Neural cell (in vitro differentiated cells): ENCODE measurements around the gene LMOD2. TPM values are rescaled to one million over a fixed set of nuclear protein-coding genes. Genes with fewer than 3 reads are reported as not detected.

Experiments used
- H2AFZ ChIP-seq: fragments of 200-600, 300-800 bp; sonication (generic), shearing (Covaris generic); 2 replicates; pipeline ENCODE4 v1.6.0; 2014; ENCODE audit warnings: low read depth, mild to moderate bottlenecking, antibody characterized with exemption, low read length, moderate library complexity
- H3F3A ChIP-seq: fragments of 200-600 bp; shearing (Covaris generic); 2 replicates; pipeline ENCODE4 v1.6.1; 2016; ENCODE audit warnings: mild to moderate bottlenecking, moderate library complexity, mixed read lengths, antibody characterized with exemption, low read length; ENCODE audit not compliant: insufficient read depth, poor library complexity, severe bottlenecking
- H3K27ac ChIP-seq: fragments of 200-600, 300-800 bp; sonication (generic), shearing (Covaris generic); 2 replicates; pipeline ENCODE4 v1.5.1; 2014; ENCODE audit warnings: mild to moderate bottlenecking, low read length, moderate library complexity
- H3K27me3 ChIP-seq: fragments of 300-800, 200-600 bp; sonication (generic), shearing (Covaris generic); 2 replicates; pipeline ENCODE4 v1.6.0; 2014; ENCODE audit warnings: mild to moderate bottlenecking, low read depth, low read length, moderate library complexity; ENCODE audit not compliant: insufficient read depth
- H3K36me3 ChIP-seq: fragments of 300-800, 200-600 bp; sonication (generic), shearing (Covaris generic); 2 replicates; pipeline ENCODE4 v1.5.1; 2014; ENCODE audit warnings: mild to moderate bottlenecking, antibody characterized with exemption, low read length, moderate library complexity; ENCODE audit not compliant: insufficient read depth
- H3K4me2 ChIP-seq: fragments of 300-800, 200-600 bp; sonication (generic), shearing (Covaris generic); 2 replicates; pipeline ENCODE4 v1.6.0; 2014; ENCODE audit warnings: mild to moderate bottlenecking, low read length
- H3K4me3 ChIP-seq: fragments of 300-800, 200-600 bp; sonication (generic), shearing (Covaris generic); 2 replicates; pipeline ENCODE4 v1.5.1; 2014; ENCODE audit warnings: mild to moderate bottlenecking, low read length, moderate library complexity
- H3K79me2 ChIP-seq: fragments of 200-600 bp; shearing (Covaris generic); replicated peaks from 2 replicates; pipeline ENCODE4 v1.6.0; 2014; ENCODE audit warnings: mild to moderate bottlenecking, low read length, moderate library complexity; ENCODE audit not compliant: insufficient read depth
- H3K9ac ChIP-seq: fragments of 300-800, 200-600 bp; sonication (generic), shearing (Covaris generic); 2 replicates; pipeline ENCODE4 v1.6.1; 2016; ENCODE audit warnings: mild to moderate bottlenecking, low read length, mixed read lengths
- H3K9me2 ChIP-seq: fragments of 200-600 bp; shearing (Covaris generic); 2 replicates; pipeline ENCODE4 v1.6.1; 2016; ENCODE audit warnings: mild to moderate bottlenecking, low read length, mixed read lengths; ENCODE audit not compliant: insufficient read depth
- H3K9me3 ChIP-seq: fragments of 200-600, 300-800 bp; sonication (generic), shearing (Covaris generic); 2 replicates; pipeline ENCODE4 v1.6.1; 2016; ENCODE audit warnings: mild to moderate bottlenecking, mixed run types, low read length, moderate library complexity, mixed read lengths
- H4K20me1 ChIP-seq: fragments of 200-600 bp; shearing (Covaris generic); 2 replicates; pipeline ENCODE4 v1.6.1; 2016; ENCODE audit warnings: mild to moderate bottlenecking, mixed run types; ENCODE audit not compliant: insufficient read depth
- EP300 ChIP-seq: fragments of 450-650 bp; conservative IDR thresholded peaks from 2 replicates; pipeline ENCODE4 v1.6.1; 2014; ENCODE audit warnings: antibody characterized with exemption, mild to moderate bottlenecking, moderate library complexity; ENCODE audit not compliant: poor library complexity, severe bottlenecking
- EZH2 ChIP-seq: fragments of 200-600, 300-800 bp; shearing (Covaris generic), sonication (generic); IDR thresholded peaks from 2 replicates; pipeline ENCODE4 v1.6.1; 2014; ENCODE audit warnings: antibody characterized with exemption, low read length, borderline replicate concordance, mild to moderate bottlenecking; ENCODE audit not compliant: insufficient read depth, poor library complexity, severe bottlenecking
- MXI1 ChIP-seq: fragments of 450-650 bp; conservative IDR thresholded peaks from 2 replicates; pipeline ENCODE4 v1.6.1; 2014; ENCODE audit warnings: antibody characterized with exemption, mild to moderate bottlenecking; ENCODE audit not compliant: poor library complexity, severe bottlenecking
- POLR2AphosphoS5 ChIP-seq: IDR thresholded peaks from 2 replicates; pipeline ENCODE4 v1.6.1; 2012
- RAD21 ChIP-seq: fragments of 450-650 bp; conservative IDR thresholded peaks from 2 replicates; pipeline ENCODE4 v1.6.1; 2014; ENCODE audit warnings: antibody characterized with exemption, mild to moderate bottlenecking, moderate library complexity
- SMC3 ChIP-seq: fragments of 450-650 bp; conservative IDR thresholded peaks from 2 replicates; pipeline ENCODE4 v1.6.1; 2014; ENCODE audit warnings: antibody characterized with exemption, mild to moderate bottlenecking, moderate library complexity; ENCODE audit not compliant: poor library complexity
- TAF1 ChIP-seq: IDR thresholded peaks from 2 replicates; pipeline ENCODE4 v1.6.1; 2012; ENCODE audit warnings: low read depth
- polyA plus RNA-seq: library from polyadenylated mRNA; depleted of rRNA; stranded (reverse); fragments of >200 nt; gene quantifications from 2 replicates; pipeline ENCODE4 v1.2.3, GENCODE V29; 2014
- TF ChIP-seq, protein P1 (sequence below): IDR thresholded peaks from 2 replicates; pipeline ENCODE4 v1.6.1; 2012; ENCODE audit warnings: borderline replicate concordance
- TF ChIP-seq, protein P2 (sequence below): fragments of 450-650 bp; IDR thresholded peaks from 2 replicates; pipeline ENCODE4 v1.5.1; 2014; ENCODE audit warnings: antibody characterized with exemption, mild to moderate bottlenecking, moderate library complexity; ENCODE audit not compliant: poor library complexity, severe bottlenecking

The LMOD2 gene
- polyA plus RNA-seq, 1 donor from 2014 or later: not detected

DNA sequence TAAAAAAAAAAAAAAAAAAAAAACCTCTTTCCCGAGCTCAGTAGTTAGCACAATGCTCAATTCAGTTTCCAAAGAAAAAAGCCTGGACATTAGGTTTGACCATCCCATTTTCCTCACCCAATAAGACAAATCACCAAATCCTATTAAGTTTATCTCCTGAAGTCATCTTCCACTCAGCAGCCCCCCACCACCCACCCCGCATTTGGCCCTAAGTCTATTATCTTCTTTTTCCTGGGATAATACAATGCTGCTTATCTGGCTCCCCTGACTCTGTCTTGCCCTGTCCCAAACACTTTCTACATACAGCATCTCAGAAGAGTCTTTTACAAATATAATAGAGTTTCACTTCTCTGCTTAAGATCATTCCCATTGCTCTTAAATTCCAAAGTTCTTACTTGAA is 17.8 kb upstream of the LMOD2 start (continued):
- TF ChIP-seq, protein P1, sequence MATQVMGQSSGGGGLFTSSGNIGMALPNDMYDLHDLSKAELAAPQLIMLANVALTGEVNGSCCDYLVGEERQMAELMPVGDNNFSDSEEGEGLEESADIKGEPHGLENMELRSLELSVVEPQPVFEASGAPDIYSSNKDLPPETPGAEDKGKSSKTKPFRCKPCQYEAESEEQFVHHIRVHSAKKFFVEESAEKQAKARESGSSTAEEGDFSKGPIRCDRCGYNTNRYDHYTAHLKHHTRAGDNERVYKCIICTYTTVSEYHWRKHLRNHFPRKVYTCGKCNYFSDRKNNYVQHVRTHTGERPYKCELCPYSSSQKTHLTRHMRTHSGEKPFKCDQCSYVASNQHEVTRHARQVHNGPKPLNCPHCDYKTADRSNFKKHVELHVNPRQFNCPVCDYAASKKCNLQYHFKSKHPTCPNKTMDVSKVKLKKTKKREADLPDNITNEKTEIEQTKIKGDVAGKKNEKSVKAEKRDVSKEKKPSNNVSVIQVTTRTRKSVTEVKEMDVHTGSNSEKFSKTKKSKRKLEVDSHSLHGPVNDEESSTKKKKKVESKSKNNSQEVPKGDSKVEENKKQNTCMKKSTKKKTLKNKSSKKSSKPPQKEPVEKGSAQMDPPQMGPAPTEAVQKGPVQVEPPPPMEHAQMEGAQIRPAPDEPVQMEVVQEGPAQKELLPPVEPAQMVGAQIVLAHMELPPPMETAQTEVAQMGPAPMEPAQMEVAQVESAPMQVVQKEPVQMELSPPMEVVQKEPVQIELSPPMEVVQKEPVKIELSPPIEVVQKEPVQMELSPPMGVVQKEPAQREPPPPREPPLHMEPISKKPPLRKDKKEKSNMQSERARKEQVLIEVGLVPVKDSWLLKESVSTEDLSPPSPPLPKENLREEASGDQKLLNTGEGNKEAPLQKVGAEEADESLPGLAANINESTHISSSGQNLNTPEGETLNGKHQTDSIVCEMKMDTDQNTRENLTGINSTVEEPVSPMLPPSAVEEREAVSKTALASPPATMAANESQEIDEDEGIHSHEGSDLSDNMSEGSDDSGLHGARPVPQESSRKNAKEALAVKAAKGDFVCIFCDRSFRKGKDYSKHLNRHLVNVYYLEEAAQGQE: no peak

DNA sequence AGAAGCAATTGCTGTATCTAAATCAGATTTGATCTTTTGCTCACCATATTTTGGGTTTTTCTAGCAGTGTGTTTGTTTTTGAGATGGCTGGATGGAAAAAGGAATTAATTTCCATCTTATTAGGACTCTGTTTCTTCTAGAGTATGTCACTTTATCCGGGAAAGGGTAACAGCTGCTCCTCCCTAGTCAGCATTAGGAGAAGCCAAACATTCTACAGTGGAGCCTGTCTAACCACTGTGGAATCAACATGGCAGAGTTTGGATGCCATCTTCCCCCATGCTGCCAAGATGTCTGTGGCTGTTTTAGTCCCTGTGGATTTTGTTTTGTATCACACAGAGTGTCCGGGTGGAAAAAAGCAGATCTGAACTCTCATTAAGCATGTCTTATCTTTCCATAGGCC is 16.0 kb upstream of the LMOD2 start:
- H3K4me2 ChIP-seq: no peak overlapping the region
- no peaks in the 10 kb centered on the region for H4K20me1 ChIP-seq
- no peak overlapping the region for H2AFZ ChIP-seq
- no peak for TF ChIP-seq POLR2AphosphoS5
- TF ChIP-seq RAD21: no peak
- no peaks in the 10 kb centered on the region for H3K9me3 ChIP-seq
- no peaks in the 10 kb centered on the region for H3K79me2 ChIP-seq
- no peak overlapping the region for H3K9ac ChIP-seq
- no peak overlapping the region for H3K27ac ChIP-seq
- H3K4me3 ChIP-seq: no peak overlapping the region
- no peaks in the 10 kb centered on the region for H3K27me3 ChIP-seq
- H3K36me3 ChIP-seq: no peaks in the 10 kb centered on the region
- no peaks in the 10 kb centered on the region for H3K9me2 ChIP-seq
- no peaks in the 10 kb centered on the region for H3F3A ChIP-seq

DNA sequence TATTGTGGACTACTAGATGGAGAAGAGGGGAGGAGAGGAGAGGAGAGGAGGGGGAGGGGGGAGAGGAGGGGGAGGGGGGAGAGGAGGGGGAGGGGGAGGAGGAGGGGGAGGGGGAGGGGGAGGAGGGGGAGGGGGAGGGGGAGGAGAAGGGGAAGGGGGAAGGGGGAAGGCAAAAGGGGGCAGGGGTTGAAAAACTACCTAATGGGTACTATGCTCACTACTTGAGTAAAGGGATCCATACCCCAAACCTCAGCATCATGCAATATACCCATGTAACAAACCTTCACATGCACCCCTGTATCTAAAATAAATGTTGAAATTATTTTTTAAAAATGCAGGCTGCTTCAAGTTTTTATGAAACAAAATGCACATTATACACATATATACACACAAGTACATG is 15.1 kb upstream of the LMOD2 start:
- TF ChIP-seq, protein P2, sequence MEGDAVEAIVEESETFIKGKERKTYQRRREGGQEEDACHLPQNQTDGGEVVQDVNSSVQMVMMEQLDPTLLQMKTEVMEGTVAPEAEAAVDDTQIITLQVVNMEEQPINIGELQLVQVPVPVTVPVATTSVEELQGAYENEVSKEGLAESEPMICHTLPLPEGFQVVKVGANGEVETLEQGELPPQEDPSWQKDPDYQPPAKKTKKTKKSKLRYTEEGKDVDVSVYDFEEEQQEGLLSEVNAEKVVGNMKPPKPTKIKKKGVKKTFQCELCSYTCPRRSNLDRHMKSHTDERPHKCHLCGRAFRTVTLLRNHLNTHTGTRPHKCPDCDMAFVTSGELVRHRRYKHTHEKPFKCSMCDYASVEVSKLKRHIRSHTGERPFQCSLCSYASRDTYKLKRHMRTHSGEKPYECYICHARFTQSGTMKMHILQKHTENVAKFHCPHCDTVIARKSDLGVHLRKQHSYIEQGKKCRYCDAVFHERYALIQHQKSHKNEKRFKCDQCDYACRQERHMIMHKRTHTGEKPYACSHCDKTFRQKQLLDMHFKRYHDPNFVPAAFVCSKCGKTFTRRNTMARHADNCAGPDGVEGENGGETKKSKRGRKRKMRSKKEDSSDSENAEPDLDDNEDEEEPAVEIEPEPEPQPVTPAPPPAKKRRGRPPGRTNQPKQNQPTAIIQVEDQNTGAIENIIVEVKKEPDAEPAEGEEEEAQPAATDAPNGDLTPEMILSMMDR: no peak
- TF ChIP-seq, protein P1: no peak
- TF ChIP-seq RAD21 (no peak), SMC3 (no peak), POLR2AphosphoS5 (no peak), EP300 (no peak), TAF1 (no peak), MXI1 (no peak), EZH2 (no peak)
- Histone ChIP-seq H3K9me2 (no peaks in the 10 kb centered on the region), H2AFZ (no peak overlapping the region), H3K4me3 (no peak overlapping the region), H3K27ac (no peak overlapping the region), H3K9ac (no peak overlapping the region), H4K20me1 (no peaks in the 10 kb centered on the region), H3K36me3 (no peaks in the 10 kb centered on the region), H3F3A (no peaks in the 10 kb centered on the region), H3K79me2 (no peaks in the 10 kb centered on the region), H3K4me2 (no peak overlapping the region), H3K27me3 (no peaks in the 10 kb centered on the region), H3K9me3 (no peaks in the 10 kb centered on the region)
